GM18868 (cell line): ENCODE data around the gene QKI.
"Not testable (repeated sequence)": the region's sequence is repeated elsewhere in the genome, so short reads cannot be mapped to it uniquely, and the experiment has no call there.

Source experiments
- ATAC-seq: cut with Tn5 transposase; IDR thresholded peaks from one replicate; pipeline ENCODE4 v1.9.1; 2021; ENCODE audit warnings: mild to moderate bottlenecking, moderate library complexity; ENCODE audit not compliant: unreplicated experiment

Gene QKI

GRCh38 chr6:163438298-163438939, 23.9 kb downstream of the QKI start:
- ATAC-seq = no peak

- ATAC-seq = no peak
These were observed 24.4 kb downstream of the QKI start for GRCh38 chr6:163438940-163439335.

GRCh38 chr6:163439390-163439789, 24.9 kb downstream of the QKI start:
- not testable (repeated sequence) for ATAC-seq

GRCh38 chr6:163439997-163440396, 25.5 kb downstream of the QKI start:
- no peak for ATAC-seq

GRCh38 chr6:163442336-163442735, 27.8 kb downstream of the QKI start:
- ATAC-seq = no peak

- no peak for ATAC-seq
These were observed 29.6 kb downstream of the QKI start for GRCh38 chr6:163444077-163444476.

- no peak for ATAC-seq
These were observed 32.0 kb downstream of the QKI start for GRCh38 chr6:163446549-163446948.

GRCh38 chr6:163449076-163449475, 34.6 kb downstream of the QKI start:
- no peak for ATAC-seq

- no peak for ATAC-seq
These were observed 39.9 kb downstream of the QKI start for GRCh38 chr6:163454425-163454824.

GRCh38 chr6:163455552-163455951, 41.0 kb downstream of the QKI start:
- ATAC-seq = no peak

- peak; percentile 24 for ATAC-seq
These were observed 43.4 kb downstream of the QKI start for GRCh38 chr6:163457637-163458561.

- ATAC-seq = no peak
These were observed 44.5 kb downstream of the QKI start for GRCh38 chr6:163459007-163459406.

GRCh38 chr6:163459536-163459935, 45.0 kb downstream of the QKI start:
- no peak for ATAC-seq

GRCh38 chr6:163460307-163460782, 45.8 kb downstream of the QKI start:
- ATAC-seq = peak; percentile 77

GRCh38 chr6:163461696-163462095, 47.2 kb downstream of the QKI start:
- ATAC-seq = peak; percentile 49

- no peak for ATAC-seq
These were observed 48.7 kb downstream of the QKI start for GRCh38 chr6:163463180-163463579.

GRCh38 chr6:163463795-163464194, 49.3 kb downstream of the QKI start:
- ATAC-seq = no peak

GRCh38 chr6:163466839-163467390, 52.4 kb downstream of the QKI start:
- ATAC-seq = no peak

- ATAC-seq = no peak
These were observed 54.2 kb downstream of the QKI start for GRCh38 chr6:163468738-163469137.

- peak; percentile 68 for ATAC-seq
These were observed 55.0 kb downstream of the QKI start for GRCh38 chr6:163469459-163469985.

GRCh38 chr6:163470611-163471010, 56.1 kb downstream of the QKI start:
- ATAC-seq = no peak
